ENCODE measurements around the gene KRT25. TPM values are rescaled to one million over a fixed set of nuclear protein-coding genes. Genes with fewer than 3 reads are reported as not detected.

The KRT25 gene, protein sequence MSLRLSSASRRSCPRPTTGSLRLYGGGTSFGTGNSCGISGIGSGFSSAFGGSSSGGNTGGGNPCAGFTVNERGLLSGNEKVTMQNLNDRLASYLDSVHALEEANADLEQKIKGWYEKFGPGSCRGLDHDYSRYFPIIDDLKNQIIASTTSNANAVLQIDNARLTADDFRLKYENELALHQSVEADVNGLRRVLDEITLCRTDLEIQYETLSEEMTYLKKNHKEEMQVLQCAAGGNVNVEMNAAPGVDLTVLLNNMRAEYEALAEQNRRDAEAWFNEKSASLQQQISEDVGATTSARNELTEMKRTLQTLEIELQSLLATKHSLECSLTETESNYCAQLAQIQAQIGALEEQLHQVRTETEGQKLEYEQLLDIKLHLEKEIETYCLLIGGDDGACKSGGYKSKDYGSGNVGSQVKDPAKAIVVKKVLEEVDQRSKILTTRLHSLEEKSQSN
- total RNA-seq (not detected), polyA plus RNA-seq (not detected), total RNA-seq (0 reads per million in 6 experiments)

DNA sequence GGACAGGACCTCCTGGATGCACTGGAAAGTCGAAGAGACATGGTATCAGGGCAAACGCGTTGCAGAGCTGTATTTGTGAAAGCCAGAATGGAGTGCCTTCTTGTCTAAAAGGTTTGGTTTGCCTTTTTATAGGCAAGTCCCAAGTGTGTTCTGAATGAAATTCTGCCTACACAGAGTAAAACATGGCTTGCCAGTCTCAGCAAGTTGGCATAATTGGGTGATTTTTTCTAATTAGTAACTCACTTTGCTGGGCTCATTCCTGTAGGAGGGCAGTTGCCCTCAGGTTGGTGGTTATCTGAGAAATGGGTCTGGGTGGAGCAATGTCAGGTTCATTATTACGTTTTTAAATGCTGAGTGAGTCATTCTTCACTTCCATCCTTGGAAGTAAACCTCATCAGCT, at the start of gene KRT25:
Gene KRT25, minus strand, starts transcription at position 101 of the 400 bp plus-strand sequence. Its CDS starts 60 bp downstream, at position 41.
- Mint-ChIP-seq H3K4me3 (no peak within 1 kb of the TSS), H3K9me3 (peaks cover 14 to 27% (median 23%) of the 10 kb centered on the region in 9 donors), H3K36me3 (peaks cover 0 to 18% (median 17%) of the 10 kb centered on the region in 3 donors), H3K4me1 (no peaks in the 10 kb centered on the region), H3K27me3 (peaks cover 12 to 46% (median 25%) of the 10 kb centered on the region in 5 donors), H3K27ac (no peak within 1 kb of the TSS)
- DNase-seq, result no peak
- no peak for ATAC-seq
- POLR2A ChIA-PET, result no interaction called here

DNA sequence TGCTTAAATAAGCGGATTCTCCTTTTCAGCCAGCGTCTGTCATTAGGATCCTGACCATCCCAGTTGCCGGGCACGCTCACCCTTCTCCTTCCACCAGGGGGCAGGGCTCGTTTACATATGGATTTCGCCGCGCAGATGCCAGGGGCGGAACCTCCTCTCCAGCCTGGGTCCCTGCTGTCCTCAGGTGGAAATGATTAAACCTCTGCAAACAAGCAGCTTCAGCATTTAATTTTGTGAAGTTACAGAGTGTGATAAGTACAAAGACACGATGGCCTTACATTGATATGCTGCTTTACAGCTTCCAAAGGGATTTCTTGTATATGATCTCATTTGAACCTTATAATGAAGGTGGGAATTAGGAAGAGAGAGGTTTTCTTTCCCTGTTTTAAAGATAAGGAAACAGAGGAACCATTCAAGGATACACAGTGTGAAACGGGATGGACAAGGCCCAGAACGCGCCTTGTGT, 48.5 kb upstream of the KRT25 start:
- Mint-ChIP-seq H3K36me3 (no peaks in the 10 kb centered on the region), H3K9me3 (no peaks in the 10 kb centered on the region), H3K4me1 (peaks cover 3 to 5% (median 4%) of the 10 kb centered on the region in 4 donors), H3K27ac (no peak overlapping the region), H3K4me3 (peak overlapping the region in 1 of 10 donors; percentile 19), H3K27me3 (peaks cover 25 to 48% (median 41%) of the 10 kb centered on the region in 5 donors)
- POLR2A ChIA-PET, result interaction anchor here (0.5 kb wide), 1 partner anchor 113 kb away, joined by 3 read pairs; no protein-coding TSS in a partner anchor
- peak; percentile 75 to 96 for ATAC-seq
- DNase-seq, result peak; percentile 51 to 81 (median 60)

DNA sequence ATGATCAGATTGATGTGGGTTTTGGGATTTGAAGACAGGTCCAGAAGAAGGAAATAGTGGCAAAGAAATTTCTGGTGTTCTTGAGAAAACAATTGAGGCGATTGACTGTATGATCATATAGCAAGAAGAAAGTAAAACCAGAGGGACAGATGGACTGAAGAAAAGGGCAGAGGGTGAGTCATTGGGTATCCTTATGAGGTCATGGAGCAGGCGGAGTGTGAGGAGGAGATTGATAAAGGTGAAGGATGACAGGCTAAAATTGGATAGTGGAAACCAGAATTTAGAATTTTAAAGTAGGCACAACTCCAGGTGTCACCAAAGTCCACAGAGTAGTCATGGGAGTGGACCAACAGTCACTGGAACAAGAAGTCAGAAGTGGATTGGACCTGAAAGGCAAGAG, 46.0 kb upstream of the KRT25 start:
- POLR2A ChIA-PET, result no interaction called here
- H3K36me3 Mint-ChIP-seq, result no peaks in the 10 kb centered on the region
- H3K4me3 Mint-ChIP-seq, result no peak overlapping the region
- no peak overlapping the region for H3K27ac Mint-ChIP-seq
- no peak for DNase-seq
- no peak for ATAC-seq
- peaks cover 20 to 44% (median 28%) of the 10 kb centered on the region in 5 donors for H3K27me3 Mint-ChIP-seq
- H3K4me1 Mint-ChIP-seq, result peaks cover 3 to 5% (median 4%) of the 10 kb centered on the region in 4 donors
- no peaks in the 10 kb centered on the region for H3K9me3 Mint-ChIP-seq

DNA sequence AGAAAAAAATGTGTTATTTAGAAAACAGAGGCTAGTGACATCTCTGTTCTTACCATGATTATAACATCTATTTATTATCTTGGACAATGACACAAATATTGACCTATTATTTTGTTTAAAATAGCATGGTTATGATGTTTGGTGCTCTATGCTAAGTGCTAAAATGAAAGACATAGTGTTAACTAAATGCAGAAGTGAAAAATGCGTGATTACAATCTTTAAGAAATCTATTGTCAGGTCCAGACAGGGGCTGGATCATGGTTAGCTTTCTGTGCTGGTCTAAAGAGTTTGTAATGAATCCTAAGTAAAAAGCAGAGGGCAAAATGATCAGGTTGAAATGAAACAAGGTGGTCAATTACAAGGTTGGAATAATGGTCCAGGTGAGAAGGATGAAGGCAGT, 45.2 kb upstream of the KRT25 start:
- Mint-ChIP-seq H3K4me3 (no peak overlapping the region), H3K9me3 (no peaks in the 10 kb centered on the region), H3K36me3 (no peaks in the 10 kb centered on the region), H3K27me3 (peaks cover 23 to 44% (median 30%) of the 10 kb centered on the region in 5 donors), H3K4me1 (peaks cover 4 to 5% (median 4%) of the 10 kb centered on the region in 4 donors), H3K27ac (no peak overlapping the region)
- DNase-seq (no peak), ATAC-seq (no peak)
- POLR2A ChIA-PET, result no interaction called here

DNA sequence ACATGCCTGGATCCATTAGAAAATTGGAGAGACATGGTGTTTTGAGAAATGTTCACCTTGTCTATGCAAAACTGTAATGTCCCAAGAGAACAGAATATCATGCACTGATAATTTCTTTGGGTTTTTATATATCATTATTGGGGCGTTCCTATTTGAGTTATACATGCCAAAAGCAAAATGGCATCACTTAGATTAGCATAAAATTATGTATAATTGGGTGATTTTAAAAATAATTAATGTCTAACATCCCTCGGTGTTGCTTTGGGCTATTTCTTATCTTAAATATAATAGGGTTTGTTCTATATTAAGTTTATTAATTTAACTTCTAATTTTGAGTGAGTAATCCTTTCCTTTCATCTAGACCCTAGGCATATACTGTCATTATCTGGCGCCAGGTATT, 44.7 kb upstream of the KRT25 start, which contains the start of gene KRT28:
Gene KRT28, minus strand, starts transcription at position 101 of the 400 bp plus-strand sequence. Its CDS starts 66 bp downstream, at position 35.
- Mint-ChIP-seq H3K36me3 (no peaks in the 10 kb centered on the region), H3K27me3 (peaks cover 18 to 41% (median 26%) of the 10 kb centered on the region in 5 donors), H3K4me3 (no peak within 1 kb of the TSS), H3K4me1 (peaks cover 4 to 5% (median 4%) of the 10 kb centered on the region in 4 donors), H3K27ac (peak within 1 kb of the TSS in 1 of 10 donors; percentile 10), H3K9me3 (no peaks in the 10 kb centered on the region)
- ATAC-seq (no peak), DNase-seq (no peak)
- POLR2A ChIA-PET, result no interaction called here

DNA sequence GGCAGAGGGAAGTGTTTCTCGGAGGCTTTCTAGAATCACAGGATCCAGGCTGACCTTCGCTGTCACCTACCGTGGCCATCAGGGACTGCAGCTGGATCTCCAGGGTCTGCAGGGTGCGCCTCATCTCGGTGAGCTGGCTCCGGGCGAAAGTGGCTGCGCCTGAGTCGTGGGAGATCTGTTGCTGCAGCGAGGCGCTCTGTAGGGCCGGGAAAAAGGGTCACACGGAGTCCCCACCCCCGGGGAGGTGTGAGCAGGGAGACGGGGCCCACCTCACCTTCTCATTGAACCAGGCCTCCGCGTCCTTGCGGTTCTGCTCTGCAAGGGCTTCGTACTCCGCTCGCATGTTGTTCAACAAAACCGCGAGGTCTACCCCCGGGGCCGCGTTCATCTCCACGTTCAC, 41.7 kb upstream of the KRT25 start:
- peaks cover 0 to 1% (median 0%) of the 10 kb centered on the region in 4 donors for H3K4me1 Mint-ChIP-seq
- H3K4me3 Mint-ChIP-seq, result no peak overlapping the region
- H3K9me3 Mint-ChIP-seq, result no peaks in the 10 kb centered on the region
- H3K36me3 Mint-ChIP-seq, result no peaks in the 10 kb centered on the region
- POLR2A ChIA-PET, result no interaction called here
- H3K27me3 Mint-ChIP-seq, result peaks cover 13 to 41% (median 33%) of the 10 kb centered on the region in 5 donors
- DNase-seq (no peak), ATAC-seq (no peak)
- H3K27ac Mint-ChIP-seq, result no peak overlapping the region

DNA sequence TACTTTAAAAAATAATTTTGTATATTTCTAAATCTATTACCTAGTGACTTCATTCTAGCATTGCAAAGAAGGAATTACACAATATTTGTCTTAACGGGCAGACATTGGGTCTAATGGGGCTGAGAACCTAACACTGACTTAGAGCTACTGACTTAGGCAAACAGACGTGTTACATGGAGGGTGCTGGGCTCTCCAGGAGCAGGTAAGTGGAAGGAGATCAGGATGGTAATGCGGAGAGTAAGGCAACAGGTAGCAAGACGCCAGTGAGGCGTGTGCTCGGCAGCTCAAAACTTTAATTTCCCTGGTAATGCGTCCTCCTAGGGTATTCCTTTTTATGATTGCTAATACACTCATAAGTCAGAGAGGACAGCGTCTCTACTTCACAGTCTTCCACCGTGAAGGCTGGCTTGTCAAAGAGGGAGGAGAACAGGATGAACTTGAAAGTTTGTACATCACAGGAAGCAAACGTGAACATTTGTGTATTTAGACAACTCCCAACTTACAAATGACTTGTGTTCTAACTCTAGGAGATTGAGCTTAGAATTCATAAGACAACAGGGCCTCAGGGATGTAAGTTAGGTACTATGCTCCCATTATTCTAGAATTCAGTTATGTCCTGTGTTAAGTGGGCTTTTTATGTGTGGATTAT, 40.0 kb upstream of the KRT25 start:
- no peaks in the 10 kb centered on the region for H3K9me3 Mint-ChIP-seq
- peaks cover 13 to 43% (median 33%) of the 10 kb centered on the region in 5 donors for H3K27me3 Mint-ChIP-seq
- no peaks in the 10 kb centered on the region for H3K36me3 Mint-ChIP-seq
- peaks cover 0 to 1% (median 0%) of the 10 kb centered on the region in 4 donors for H3K4me1 Mint-ChIP-seq
- POLR2A ChIA-PET, result no interaction called here
- no peak overlapping the region for H3K27ac Mint-ChIP-seq
- ATAC-seq (no peak), DNase-seq (no peak)
- H3K4me3 Mint-ChIP-seq, result no peak overlapping the region

DNA sequence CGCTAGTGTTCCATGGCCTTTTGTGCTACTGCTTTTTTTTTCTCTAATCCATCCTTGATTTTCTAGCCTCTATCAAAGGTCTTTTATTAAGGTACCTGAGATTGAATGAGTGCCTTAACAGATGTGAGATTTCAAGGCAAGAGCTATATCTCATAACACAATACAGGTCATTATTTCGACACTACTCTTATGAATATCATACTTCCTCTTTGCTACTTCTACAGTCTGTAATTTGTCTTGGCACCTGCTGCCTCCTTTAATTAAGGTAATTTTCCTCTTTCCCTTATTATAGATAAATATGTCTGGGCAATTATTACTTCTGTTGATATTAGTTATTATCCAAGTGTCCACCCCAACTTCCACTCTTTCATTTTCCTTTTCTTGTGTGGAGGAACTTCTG, 39.3 kb upstream of the KRT25 start:
- peaks cover 12 to 42% (median 33%) of the 10 kb centered on the region in 5 donors for H3K27me3 Mint-ChIP-seq

DNA sequence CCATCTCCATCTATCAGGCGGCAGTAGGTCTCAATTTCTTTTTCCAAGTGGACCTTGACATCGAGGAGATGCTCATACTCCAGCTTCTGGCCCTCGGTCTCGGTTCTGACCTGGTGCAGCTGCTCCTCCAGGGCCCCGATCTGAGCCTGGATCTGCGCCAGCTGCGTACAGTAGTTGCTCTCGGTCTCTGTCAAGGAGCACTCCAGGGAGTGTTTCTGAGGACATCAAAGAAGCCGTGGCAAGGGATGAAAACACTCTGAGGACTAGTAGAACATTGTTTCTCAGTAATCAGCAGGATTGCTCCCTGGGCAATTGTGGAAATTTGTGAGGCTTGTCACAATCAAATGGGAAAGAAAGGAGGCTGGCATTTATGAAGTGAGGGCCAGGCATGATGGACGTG, 38.7 kb upstream of the KRT25 start:
- Mint-ChIP-seq H3K36me3 (no peaks in the 10 kb centered on the region), H3K4me1 (peaks cover 0 to 1% (median 0%) of the 10 kb centered on the region in 4 donors), H3K27me3 (peaks cover 9 to 37% (median 32%) of the 10 kb centered on the region in 5 donors), H3K4me3 (no peak overlapping the region), H3K27ac (no peak overlapping the region), H3K9me3 (no peaks in the 10 kb centered on the region)
- ATAC-seq, result no peak
- no peak for DNase-seq
- POLR2A ChIA-PET, result no interaction called here

More for the DNA sequence above, 39.3 kb upstream of the KRT25 start:
- Mint-ChIP-seq H3K9me3 (no peaks in the 10 kb centered on the region), H3K4me1 (peaks cover 0 to 1% (median 0%) of the 10 kb centered on the region in 4 donors), H3K36me3 (no peaks in the 10 kb centered on the region), H3K4me3 (no peak overlapping the region), H3K27ac (no peak overlapping the region)
- POLR2A ChIA-PET, result no interaction called here
- no peak for DNase-seq
- ATAC-seq, result no peak

DNA sequence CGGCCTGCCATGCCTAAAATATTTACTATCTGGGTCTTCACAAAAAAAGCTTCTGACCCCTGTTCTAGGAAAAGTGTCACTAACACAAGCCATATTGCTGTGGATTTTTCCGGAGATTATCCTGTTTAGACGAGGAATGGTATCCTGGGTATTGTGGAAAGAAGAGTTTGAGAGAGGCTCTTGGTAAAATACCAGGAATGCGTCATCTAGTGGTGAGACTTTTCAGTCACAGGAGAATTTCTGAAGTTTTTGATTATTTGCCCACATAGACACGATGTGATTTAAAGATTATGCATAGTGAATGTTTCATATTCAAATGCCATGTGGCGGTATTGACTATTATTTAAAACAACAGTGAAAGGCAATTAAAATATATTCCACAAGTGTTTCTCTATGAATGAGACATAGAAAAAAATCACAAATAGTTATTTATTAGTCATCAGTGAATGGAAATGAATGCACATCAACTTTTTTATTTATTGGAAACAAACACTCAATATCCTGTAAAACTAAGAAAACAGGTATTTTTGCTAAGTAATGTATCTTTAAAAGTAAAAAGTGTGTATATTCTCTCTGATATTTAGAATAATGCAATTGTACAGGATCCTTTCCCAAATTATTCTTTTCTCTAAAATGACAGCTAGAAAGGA, 36.8 kb upstream of the KRT25 start:
- no peak overlapping the region for H3K27ac Mint-ChIP-seq
- no peaks in the 10 kb centered on the region for H3K9me3 Mint-ChIP-seq
- peaks cover 0 to 1% (median 0%) of the 10 kb centered on the region in 4 donors for H3K4me1 Mint-ChIP-seq
- DNase-seq (no peak), ATAC-seq (no peak)
- no peaks in the 10 kb centered on the region for H3K36me3 Mint-ChIP-seq
- H3K27me3 Mint-ChIP-seq, result peaks cover 8 to 38% (median 23%) of the 10 kb centered on the region in 5 donors
- POLR2A ChIA-PET, result no interaction called here
- H3K4me3 Mint-ChIP-seq, result no peak overlapping the region

DNA sequence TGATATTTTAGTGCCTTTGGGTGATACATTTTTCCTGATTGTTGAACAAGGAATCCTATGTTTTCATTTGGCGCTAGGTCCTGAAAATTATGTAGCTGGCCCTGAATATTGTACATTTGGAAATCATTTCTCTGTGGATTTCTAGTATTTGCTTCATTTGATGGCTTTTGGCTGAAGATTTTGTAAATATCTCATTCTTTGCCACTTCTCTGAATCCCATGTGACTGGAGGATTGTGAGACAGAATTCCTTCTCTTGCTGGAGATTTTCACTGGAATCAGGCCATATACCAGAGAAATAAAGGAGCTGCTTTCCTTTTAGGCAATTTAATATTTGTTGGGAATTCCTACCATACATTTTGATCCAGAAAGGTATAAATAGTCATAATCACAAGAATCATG, 36.0 kb upstream of the KRT25 start:
- peaks cover 4 to 33% (median 16%) of the 10 kb centered on the region in 5 donors for H3K27me3 Mint-ChIP-seq
- DNase-seq, result no peak
- no peaks in the 10 kb centered on the region for H3K36me3 Mint-ChIP-seq
- H3K9me3 Mint-ChIP-seq, result no peaks in the 10 kb centered on the region
- POLR2A ChIA-PET, result no interaction called here
- H3K4me1 Mint-ChIP-seq, result peaks cover 0 to 1% (median 0%) of the 10 kb centered on the region in 4 donors
- no peak overlapping the region for H3K4me3 Mint-ChIP-seq
- ATAC-seq, result no peak
- H3K27ac Mint-ChIP-seq, result no peak overlapping the region

DNA sequence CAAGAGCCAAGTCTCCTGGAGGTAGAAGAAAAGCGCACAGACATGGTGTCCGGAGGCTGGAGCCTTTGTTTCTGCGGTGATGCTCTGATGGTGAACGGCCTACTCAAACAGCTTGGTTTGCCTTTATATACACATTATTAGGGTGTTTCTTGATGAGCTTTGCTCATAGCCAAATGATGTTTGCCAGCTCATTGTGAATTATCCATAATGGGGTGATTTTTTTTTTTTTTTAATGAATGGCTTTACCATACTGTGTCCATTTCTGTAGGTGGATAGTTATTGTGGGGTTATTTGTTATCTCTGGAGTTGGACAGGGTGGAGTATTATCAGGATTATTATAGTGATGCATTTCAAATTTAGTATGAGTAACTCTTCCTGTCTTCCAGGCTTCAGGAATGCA, 27.3 kb upstream of the KRT25 start, which contains the start of gene KRT27:
Gene KRT27, minus strand, starts transcription at position 101 of the 400 bp plus-strand sequence. Its CDS starts 57 bp downstream, at position 44.
- H3K36me3 Mint-ChIP-seq, result no peaks in the 10 kb centered on the region
- no peak within 1 kb of the TSS for H3K27ac Mint-ChIP-seq
- POLR2A ChIA-PET, result interaction anchor here (0.7 kb wide), 1 partner anchor 20 kb away, joined by 3 read pairs; no protein-coding TSS in a partner anchor
- H3K4me3 Mint-ChIP-seq, result no peak within 1 kb of the TSS
- DNase-seq (no peak), ATAC-seq (no peak)
- no peaks in the 10 kb centered on the region for H3K9me3 Mint-ChIP-seq
- peaks cover 18 to 66% (median 46%) of the 10 kb centered on the region in 5 donors for H3K27me3 Mint-ChIP-seq
- H3K4me1 Mint-ChIP-seq, result peaks cover 2 to 8% (median 4%) of the 10 kb centered on the region in 4 donors

Measured in naive thymus-derived CD8-positive, alpha-beta T cell (primary cell).